ENCODE data around the gene CUL2. TPM values are rescaled to one million over a fixed set of nuclear protein-coding genes. Genes with fewer than 3 reads are reported as not detected.

CUL2 gene
- total RNA-seq, 1 experiment from 2014 or later: 36.1 TPM

DNA sequence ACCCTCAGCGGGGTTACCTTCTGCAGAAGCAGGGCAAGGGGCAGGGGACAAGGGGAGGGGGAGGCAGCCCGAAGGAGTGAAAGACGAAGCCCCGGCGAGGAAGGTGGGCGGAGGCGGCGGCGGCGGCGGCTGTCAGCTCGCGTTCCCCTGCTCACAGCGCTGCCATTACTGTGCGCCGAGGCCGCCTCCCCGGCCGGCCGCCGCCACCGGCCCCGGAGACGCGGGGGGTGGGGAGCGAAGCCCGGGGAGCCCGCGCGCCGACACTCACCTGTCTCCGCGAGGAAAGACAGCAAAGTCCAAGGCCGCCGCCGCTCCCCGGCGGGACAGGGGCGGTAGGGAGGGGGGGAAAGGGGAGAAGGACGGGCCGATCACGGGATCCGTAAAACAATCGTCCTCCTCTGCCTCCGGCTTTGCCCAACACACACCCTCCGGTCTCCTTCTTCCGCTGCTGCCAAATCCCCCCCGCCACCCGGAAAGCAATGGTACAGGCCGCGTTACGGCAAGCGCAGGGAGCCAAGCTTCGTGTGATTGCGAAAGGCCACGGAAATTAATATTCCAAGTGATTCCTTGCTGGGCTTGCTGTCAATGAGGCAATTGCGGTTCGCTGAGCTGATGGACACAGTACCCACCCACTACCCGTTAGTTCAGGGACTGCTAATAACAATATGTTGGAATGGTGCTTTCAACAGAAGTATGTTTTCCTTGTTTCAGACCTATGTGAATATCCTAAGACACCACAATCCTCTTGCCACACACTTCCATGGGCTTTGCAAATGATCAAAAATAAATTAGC is at the start of gene CUL2 (continued):
- TF ChIP-seq POLR2AphosphoS5 (IDR thresholded peaks at IDR 0.05; ENCODE audit: low read depth, low read length) (peak; percentile 75), YY1 (IDR thresholded peaks at IDR 0.05; ENCODE audit: extremely low read depth, insufficient replicate concordance, low read depth, low read length) (peak; percentile 88), JUND (IDR thresholded peaks at IDR 0.05) (peak; percentile 59), TCF7L2 (IDR thresholded peaks at IDR 0.05; ENCODE audit: borderline replicate concordance, extremely low read depth, insufficient read depth, insufficient read length) (no peak), POLR2A (IDR thresholded peaks at IDR 0.05; ENCODE audit: borderline replicate concordance, extremely low read depth, insufficient read depth, insufficient read length) (no peak)

DNA sequence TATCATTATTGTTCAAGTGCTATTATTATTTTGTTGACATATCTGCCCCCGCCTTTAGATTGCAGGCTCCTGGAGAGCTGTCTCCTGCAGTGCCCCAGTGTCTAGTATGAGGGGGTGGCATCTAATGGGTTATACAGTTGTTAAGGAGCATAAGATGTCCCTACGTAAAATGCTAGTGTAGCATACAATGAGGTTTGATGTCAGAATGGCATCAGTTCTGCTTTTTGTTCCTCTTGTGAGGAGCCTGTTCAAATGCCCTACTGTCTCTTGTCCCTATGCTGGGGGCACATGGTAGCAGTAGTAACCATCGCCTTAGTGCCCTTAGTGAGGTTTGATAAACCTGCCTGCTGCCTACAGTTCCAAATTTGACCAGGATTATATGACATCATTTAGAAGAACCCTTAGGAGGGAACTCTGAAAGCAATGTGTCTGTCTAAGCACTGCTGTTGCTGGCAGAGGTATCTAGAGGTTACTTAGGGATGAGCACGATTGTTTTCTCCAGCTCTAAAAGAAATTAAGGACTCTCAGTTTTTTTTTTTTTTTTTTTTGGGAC is 46.2 kb upstream of the CUL2 start:
- H3K9me2 ChIP-seq (ENCODE audit: insufficient read depth): no peaks in the 10 kb centered on the region
- POLR2A ChIA-PET: no interaction called here
- ATAC-seq: no peak

More for the DNA sequence above, 46.2 kb upstream of the CUL2 start:
- ChIA-PET RAD21 (ENCODE audit: low non-redundant PET in 1 of 2, low total read pairs in 2 of 2, uncharacterized antibody in 2 of 2, unreplicated experiment in 2 of 2) (no interaction called here), CTCF (no interaction called here)
- no peak for TF ChIP-seq ELF1 (IDR thresholded peaks at IDR 0.05; ENCODE audit: borderline replicate concordance, low read depth)
- no peak for TF ChIP-seq EGR1 (IDR thresholded peaks at IDR 0.05; ENCODE audit: low read depth)
- TF ChIP-seq, protein P1, sequence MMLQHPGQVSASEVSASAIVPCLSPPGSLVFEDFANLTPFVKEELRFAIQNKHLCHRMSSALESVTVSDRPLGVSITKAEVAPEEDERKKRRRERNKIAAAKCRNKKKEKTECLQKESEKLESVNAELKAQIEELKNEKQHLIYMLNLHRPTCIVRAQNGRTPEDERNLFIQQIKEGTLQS (IDR thresholded peaks at IDR 0.05): no peak
- no peak for TF ChIP-seq JUND (IDR thresholded peaks at IDR 0.05)
- TF ChIP-seq TCF7L2 (IDR thresholded peaks at IDR 0.05; ENCODE audit: borderline replicate concordance, extremely low read depth, insufficient read depth, insufficient read length): no peak
- no peak for TF ChIP-seq YY1 (IDR thresholded peaks at IDR 0.05; ENCODE audit: extremely low read depth, insufficient replicate concordance, low read depth, low read length)
- TF ChIP-seq ZBTB33 (IDR thresholded peaks at IDR 0.05; ENCODE audit: extremely low read depth, insufficient replicate concordance, low read length): no peak
- TF ChIP-seq SP1 (IDR thresholded peaks at IDR 0.05; ENCODE audit: low read depth): no peak
- TF ChIP-seq POLR2A (IDR thresholded peaks at IDR 0.05; ENCODE audit: borderline replicate concordance, extremely low read depth, insufficient read depth, insufficient read length): no peak
- no peak for TF ChIP-seq SIN3A (IDR thresholded peaks at IDR 0.05; ENCODE audit: low read depth)
- no peak for TF ChIP-seq RAD21 (IDR thresholded peaks at IDR 0.05; ENCODE audit: low read depth)
- Histone ChIP-seq H3K4me3 (replicated peaks in 1 of 2; ENCODE audit: low read depth in 1 of 2, low read length in 2 of 2) (no peak overlapping the region), H3K36me3 (ENCODE audit: control insufficient read depth in 1 of 2, insufficient read depth in 2 of 2, low read length in 2 of 2) (no peaks in the 10 kb centered on the region), H3K4me1 (ENCODE audit: control insufficient read depth in 1 of 2, insufficient read depth in 2 of 2, low read length in 2 of 2) (no peaks in the 10 kb centered on the region), H3K27me3 (ENCODE audit: insufficient read depth, low read length) (no peaks in the 10 kb centered on the region), H3K27ac (ENCODE audit: low read depth, low read length) (no peak overlapping the region), H3K4me2 (ENCODE audit: low read length) (no peak overlapping the region), H4K20me1 (ENCODE audit: insufficient read depth) (no peaks in the 10 kb centered on the region), H3K9ac (ENCODE audit: low read length) (no peak overlapping the region), H3K9me3 (ENCODE audit: control insufficient read depth in 1 of 2, insufficient read depth in 1 of 2, low read depth in 1 of 2, low read length in 2 of 2) (no peaks in the 10 kb centered on the region), H3K79me2 (ENCODE audit: insufficient read depth, low read length) (no peaks in the 10 kb centered on the region; the same call in 1 of the 2 replicates), H2AFZ (ENCODE audit: low read depth, low read length, poor library complexity, severe bottlenecking) (no peak overlapping the region)
- BruUV-seq (replicated peaks): no TSS peak
- no peak for DNase-seq (ENCODE audit: low read depth, low spot score)
- intact Hi-C loops (cut with micrococcal nuclease): no loop called here

All from HCT116 (cell line).